Thoracic aorta (tissue), 2 donors: Measurements from ENCODE around the gene CAP2. TPM values are rescaled to one million over a fixed set of nuclear protein-coding genes. Genes with fewer than 3 reads are reported as not detected.
"Not testable (repeated sequence)": the region's sequence is repeated elsewhere in the genome, so short reads cannot be mapped to it uniquely, and the experiment has no call there.

Source experiments
- ATAC-seq: fragments of 150-250 bp; one replicate; pipeline ENCODE4 v1.8.0; 2017; ENCODE audit warnings: low read depth; ENCODE audit not compliant: insufficient number of reproducible peaks, low FRiP score
- DNase-seq: peaks from one replicate; pipeline ENCODE4 v3.0.0-alpha.2; 2020; ENCODE audit warnings: low spot score
- H3K27ac ChIP-seq, 2 donors: fragments of 200-600 bp; sonication (generic); 1 replicate in 1 of 2; 2 replicates in 1 of 2; pipeline ENCODE4 v1.5.1; 2016; ENCODE audit warnings: mild to moderate bottlenecking in 2 of 2, moderate library complexity in 2 of 2
- H3K27me3 ChIP-seq: fragments of 200-600 bp; sonication (generic); replicated peaks from 2 replicates; pipeline ENCODE4 v1.6.0; 2016; ENCODE audit warnings: mild to moderate bottlenecking; ENCODE audit not compliant: insufficient read depth
- H3K36me3 ChIP-seq: fragments of 200-600 bp; sonication (generic); one replicate; pipeline ENCODE4 v1.5.1; 2016
- H3K4me1 ChIP-seq, 2 donors: fragments of 200-600 bp; sonication (generic); 1 replicate in 1 of 2; 2 replicates in 1 of 2; pipeline versions ENCODE4 v1.5.1 to v1.6.0; 2016; ENCODE audit warnings: low read depth in 2 of 2, mild to moderate bottlenecking in 1 of 2; ENCODE audit not compliant: control insufficient read depth in 1 of 2
- H3K4me3 ChIP-seq: fragments of 200-600 bp; sonication (generic); 2 replicates; pipeline ENCODE4 v1.5.1; 2016; ENCODE audit warnings: mild to moderate bottlenecking
- H3K9me3 ChIP-seq: fragments of 200-600 bp; sonication (generic); 2 replicates; pipeline ENCODE4 v1.5.1; 2016
- CTCF ChIP-seq: fragments of 200-600 bp; sonication (generic); IDR thresholded peaks from one replicate; pipeline ENCODE4 v1.5.1; 2019; ENCODE audit warnings: antibody characterized with exemption
- total RNA-seq, 2 donors: library from RNA; depleted of rRNA; stranded (reverse); fragments of >200 nt; gene quantifications; one replicate each; pipeline versions ENCODE4 v1.1.0 to v1.2.3, GENCODE V29; 2016

CAP2 gene
- total RNA-seq, 2 donors from 2014 or later, result 20.6 to 20.8 TPM

GRCh38 chr6:17427062-17427461 lies 33.7 kb downstream of the CAP2 start:
- no peaks in the 10 kb centered on the region for H3K36me3 ChIP-seq
- H3K27ac ChIP-seq, result no peak overlapping the region
- H3K4me3 ChIP-seq, result no peak overlapping the region
- TF ChIP-seq CTCF, result no peak
- no peaks in the 10 kb centered on the region for H3K27me3 ChIP-seq
- ATAC-seq (no peak), DNase-seq (no peak)
- no peaks in the 10 kb centered on the region for H3K4me1 ChIP-seq
- H3K9me3 ChIP-seq, result no peaks in the 10 kb centered on the region

GRCh38 chr6:17427617-17428016 lies 34.2 kb downstream of the CAP2 start:
- ATAC-seq (no peak), DNase-seq (no peak)
- Histone ChIP-seq H3K27ac (no peak overlapping the region), H3K27me3 (no peaks in the 10 kb centered on the region), H3K4me1 (no peaks in the 10 kb centered on the region), H3K9me3 (no peaks in the 10 kb centered on the region), H3K36me3 (no peaks in the 10 kb centered on the region), H3K4me3 (no peak overlapping the region)
- no peak for TF ChIP-seq CTCF

GRCh38 chr6:17428595-17429120 lies 35.3 kb downstream of the CAP2 start:
- DNase-seq, H3K9me3 ChIP-seq, H3K27ac ChIP-seq, H3K4me3 ChIP-seq, H3K27me3 ChIP-seq, ATAC-seq, H3K4me1 ChIP-seq, H3K36me3 ChIP-seq: not testable (repeated sequence)

- ATAC-seq, result no peak
- Histone ChIP-seq H3K27ac (no peak overlapping the region), H3K27me3 (no peaks in the 10 kb centered on the region), H3K9me3 (no peaks in the 10 kb centered on the region), H3K4me1 (no peaks in the 10 kb centered on the region), H3K4me3 (no peak overlapping the region), H3K36me3 (no peaks in the 10 kb centered on the region)
- no peak for TF ChIP-seq CTCF
- no peak for DNase-seq
These were observed 36.1 kb downstream of the CAP2 start for GRCh38 chr6:17429383-17430061.

GRCh38 chr6:17431581-17431980 lies 38.2 kb downstream of the CAP2 start:
- Histone ChIP-seq H3K4me1 (no peaks in the 10 kb centered on the region), H3K36me3 (no peaks in the 10 kb centered on the region), H3K27me3 (no peaks in the 10 kb centered on the region), H3K27ac (no peak overlapping the region), H3K9me3 (no peaks in the 10 kb centered on the region), H3K4me3 (no peak overlapping the region)
- ATAC-seq (no peak), DNase-seq (no peak)
- TF ChIP-seq CTCF, result no peak

- H3K36me3 ChIP-seq, result no peaks in the 10 kb centered on the region
- H3K27me3 ChIP-seq, result no peaks in the 10 kb centered on the region
- H3K4me3 ChIP-seq, result no peak overlapping the region
- no peak for TF ChIP-seq CTCF
- H3K9me3 ChIP-seq, result no peaks in the 10 kb centered on the region
- H3K4me1 ChIP-seq, result no peaks in the 10 kb centered on the region
- ATAC-seq, result no peak
- DNase-seq, result no peak
- H3K27ac ChIP-seq, result no peak overlapping the region
These were observed 39.0 kb downstream of the CAP2 start for GRCh38 chr6:17432356-17432755.
